ENCODE results near the gene IGSF9B. TPM values are rescaled to one million over a fixed set of nuclear protein-coding genes. Genes with fewer than 3 reads are reported as not detected.

The IGSF9B gene
- total RNA-seq, 2 donors from 2014 or later: 5.0 to 6.0 TPM

- H3K4me3 ChIP-seq: no peak overlapping the region
- no peaks in the 10 kb centered on the region for H3K9me3 ChIP-seq
- H3K36me3 ChIP-seq: no peaks in the 10 kb centered on the region
- intact Hi-C loops (cut with DNase I): no loop called here
- H3K27ac ChIP-seq: no peak overlapping the region
- TF ChIP-seq, protein P1, sequence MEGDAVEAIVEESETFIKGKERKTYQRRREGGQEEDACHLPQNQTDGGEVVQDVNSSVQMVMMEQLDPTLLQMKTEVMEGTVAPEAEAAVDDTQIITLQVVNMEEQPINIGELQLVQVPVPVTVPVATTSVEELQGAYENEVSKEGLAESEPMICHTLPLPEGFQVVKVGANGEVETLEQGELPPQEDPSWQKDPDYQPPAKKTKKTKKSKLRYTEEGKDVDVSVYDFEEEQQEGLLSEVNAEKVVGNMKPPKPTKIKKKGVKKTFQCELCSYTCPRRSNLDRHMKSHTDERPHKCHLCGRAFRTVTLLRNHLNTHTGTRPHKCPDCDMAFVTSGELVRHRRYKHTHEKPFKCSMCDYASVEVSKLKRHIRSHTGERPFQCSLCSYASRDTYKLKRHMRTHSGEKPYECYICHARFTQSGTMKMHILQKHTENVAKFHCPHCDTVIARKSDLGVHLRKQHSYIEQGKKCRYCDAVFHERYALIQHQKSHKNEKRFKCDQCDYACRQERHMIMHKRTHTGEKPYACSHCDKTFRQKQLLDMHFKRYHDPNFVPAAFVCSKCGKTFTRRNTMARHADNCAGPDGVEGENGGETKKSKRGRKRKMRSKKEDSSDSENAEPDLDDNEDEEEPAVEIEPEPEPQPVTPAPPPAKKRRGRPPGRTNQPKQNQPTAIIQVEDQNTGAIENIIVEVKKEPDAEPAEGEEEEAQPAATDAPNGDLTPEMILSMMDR (IDR thresholded peaks at IDR 0.05): no peak
- no peaks in the 10 kb centered on the region for H3K4me1 ChIP-seq
- H3K9ac ChIP-seq (ENCODE audit: low read depth in 2 of 2, low read length in 2 of 2): no peak overlapping the region
- no peaks in the 10 kb centered on the region for H3K27me3 ChIP-seq
- no peak for DNase-seq
These were observed 54.8 kb downstream of the IGSF9B start for GRCh38 chr11:133901999-133902398.

DNA sequence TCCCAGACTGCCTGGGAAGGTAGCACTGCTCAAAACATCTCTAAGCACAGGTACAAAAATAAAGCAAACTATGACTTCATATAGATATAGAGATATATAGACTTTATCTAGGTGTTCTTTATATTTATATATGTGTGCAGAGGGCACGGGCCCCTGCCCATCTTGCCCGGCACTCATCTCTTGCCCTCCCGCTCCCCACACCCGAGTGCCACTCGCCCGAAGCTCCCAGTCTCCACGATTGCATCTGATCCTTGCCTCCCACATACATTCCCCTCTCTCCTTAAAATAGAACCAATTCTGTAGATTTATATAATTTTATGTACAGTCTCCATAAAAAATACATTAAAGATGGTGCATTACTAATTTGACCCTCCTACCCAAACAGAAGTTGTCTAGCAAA is 55.5 kb downstream of the IGSF9B start:
- no peak for DNase-seq
- intact Hi-C loops (cut with DNase I): no loop called here
- Histone ChIP-seq H3K4me3 (no peak overlapping the region), H3K9me3 (no peaks in the 10 kb centered on the region), H3K27ac (no peak overlapping the region), H3K9ac (ENCODE audit: low read depth in 2 of 2, low read length in 2 of 2) (no peak overlapping the region), H3K36me3 (no peaks in the 10 kb centered on the region), H3K4me1 (no peaks in the 10 kb centered on the region), H3K27me3 (no peaks in the 10 kb centered on the region)
- TF ChIP-seq, protein P1 (IDR thresholded peaks at IDR 0.05): no peak

DNA sequence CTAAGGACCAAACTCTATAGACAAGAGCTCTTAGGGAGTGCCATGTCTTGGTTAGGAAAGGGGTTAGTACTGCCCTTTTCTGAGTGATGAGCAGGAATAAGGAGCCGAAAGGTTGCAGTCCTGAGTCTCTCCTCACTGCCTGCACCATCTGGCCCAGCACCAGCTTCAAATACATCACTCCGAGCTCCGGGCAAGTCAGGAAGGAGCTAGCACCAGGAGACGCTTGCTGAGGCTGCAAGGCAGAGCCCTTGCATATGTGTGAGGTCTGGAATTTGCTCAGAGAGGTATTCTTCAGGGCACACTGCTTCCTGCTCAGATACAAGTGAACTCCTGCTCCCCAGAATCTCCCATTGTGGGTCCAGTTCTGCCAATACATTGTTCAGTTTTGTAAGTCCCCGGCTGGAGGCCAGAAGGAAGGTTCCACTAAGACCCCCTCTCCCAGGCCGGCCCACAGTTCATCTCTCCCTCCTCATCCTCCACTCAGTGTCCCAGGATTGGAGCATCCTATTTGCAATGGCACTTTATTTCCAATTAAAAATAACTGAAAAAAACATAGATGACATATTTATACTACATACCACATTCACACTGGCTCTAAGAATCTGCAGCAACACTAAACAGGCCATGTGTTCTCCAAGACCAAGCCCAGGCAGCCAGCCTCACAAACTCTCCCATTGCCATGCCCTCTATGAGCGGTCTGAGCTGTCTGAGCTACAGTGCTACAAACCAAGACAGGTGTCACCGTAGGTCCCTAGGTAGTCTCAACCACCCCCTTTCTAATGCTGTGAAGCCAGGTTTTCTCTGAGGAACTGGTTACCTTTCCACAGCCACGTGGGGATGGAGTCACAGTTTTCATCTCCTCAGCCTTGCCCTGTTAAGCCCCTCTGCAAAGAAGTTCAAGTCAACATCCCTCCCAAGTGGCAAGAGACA is 56.3 kb downstream of the IGSF9B start:
- intact Hi-C loops (cut with DNase I): no loop called here
- Histone ChIP-seq H3K4me3 (no peak overlapping the region), H3K27me3 (no peaks in the 10 kb centered on the region), H3K9me3 (no peaks in the 10 kb centered on the region), H3K9ac (ENCODE audit: low read depth in 2 of 2, low read length in 2 of 2) (no peak overlapping the region), H3K36me3 (no peaks in the 10 kb centered on the region), H3K4me1 (no peaks in the 10 kb centered on the region), H3K27ac (no peak overlapping the region)
- no peak for DNase-seq
- TF ChIP-seq, protein P1 (IDR thresholded peaks at IDR 0.05): no peak

DNA sequence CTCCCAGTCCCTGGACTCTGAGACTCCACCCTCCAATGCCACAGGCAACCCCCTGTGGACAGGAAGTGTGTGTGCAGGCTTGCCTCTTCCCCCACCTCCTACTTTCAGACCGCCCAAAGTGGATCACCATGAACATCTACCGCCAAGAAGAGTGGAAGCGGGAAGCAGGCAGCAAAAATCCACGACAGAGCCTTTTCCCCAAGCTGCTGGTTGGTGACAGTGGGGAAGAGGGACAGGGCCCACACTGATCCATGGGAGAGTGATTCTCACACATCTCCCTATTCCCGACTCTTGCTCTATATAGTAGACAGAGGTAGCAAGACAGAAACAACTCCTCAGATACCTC is 58.0 kb downstream of the IGSF9B start:
- Histone ChIP-seq H3K27me3 (no peaks in the 10 kb centered on the region), H3K9me3 (no peaks in the 10 kb centered on the region), H3K4me3 (no peak overlapping the region), H3K4me1 (no peaks in the 10 kb centered on the region), H3K36me3 (no peaks in the 10 kb centered on the region), H3K9ac (ENCODE audit: low read depth in 2 of 2, low read length in 2 of 2) (no peak overlapping the region), H3K27ac (no peak overlapping the region)
- no peak for DNase-seq
- intact Hi-C loops (cut with DNase I): no loop called here
- TF ChIP-seq, protein P1 (IDR thresholded peaks at IDR 0.05): no peak

DNA sequence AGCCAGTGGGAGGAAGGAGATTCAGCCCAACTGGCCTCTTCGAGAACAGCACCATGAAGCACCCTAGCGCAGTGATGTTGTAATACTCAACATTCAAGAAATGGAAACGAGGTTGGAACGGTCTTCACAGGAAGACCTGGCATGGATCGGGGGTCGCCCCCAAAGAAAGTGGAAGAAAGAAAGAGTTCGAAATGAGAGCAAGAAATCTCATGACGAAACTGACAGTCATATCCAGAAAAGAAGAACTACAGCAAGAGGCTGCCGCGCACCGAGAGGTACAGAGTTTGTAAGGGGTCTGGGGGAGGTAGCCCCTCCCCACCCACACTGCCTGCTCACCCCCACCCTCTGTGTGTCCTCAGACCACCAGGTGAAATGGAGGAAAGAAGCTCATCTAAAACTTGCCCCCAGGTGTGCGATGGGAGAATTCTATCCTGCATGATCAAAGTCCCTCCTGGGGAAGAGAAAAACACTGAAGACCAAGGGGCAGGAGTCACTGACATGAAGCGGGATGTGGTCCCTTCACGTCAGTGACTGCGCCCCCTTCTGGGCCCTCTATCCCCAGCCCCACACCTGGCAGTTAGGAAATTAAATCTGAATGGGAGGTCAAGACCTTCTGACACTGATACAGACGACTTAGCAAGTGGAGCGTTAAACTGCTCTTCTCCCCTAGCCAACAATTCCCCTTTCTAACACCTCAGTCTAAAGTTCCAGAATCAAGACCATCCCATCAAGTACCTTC is 58.6 kb downstream of the IGSF9B start:
- no peaks in the 10 kb centered on the region for H3K4me1 ChIP-seq
- no peak overlapping the region for H3K27ac ChIP-seq
- TF ChIP-seq, protein P1 (IDR thresholded peaks at IDR 0.05): no peak
- no peak overlapping the region for H3K4me3 ChIP-seq
- intact Hi-C loops (cut with DNase I): no loop called here
- no peaks in the 10 kb centered on the region for H3K27me3 ChIP-seq
- H3K9me3 ChIP-seq: no peaks in the 10 kb centered on the region
- H3K36me3 ChIP-seq: no peaks in the 10 kb centered on the region
- no peak for DNase-seq
- no peak overlapping the region for H3K9ac ChIP-seq (ENCODE audit: low read depth in 2 of 2, low read length in 2 of 2)
